Measurements from ENCODE around the gene ATP2A2.

ATP2A2 gene

GRCh38 chr12:110343114-110343513, 62.1 kb downstream of the ATP2A2 start:
- TF ChIP-seq, protein P1, sequence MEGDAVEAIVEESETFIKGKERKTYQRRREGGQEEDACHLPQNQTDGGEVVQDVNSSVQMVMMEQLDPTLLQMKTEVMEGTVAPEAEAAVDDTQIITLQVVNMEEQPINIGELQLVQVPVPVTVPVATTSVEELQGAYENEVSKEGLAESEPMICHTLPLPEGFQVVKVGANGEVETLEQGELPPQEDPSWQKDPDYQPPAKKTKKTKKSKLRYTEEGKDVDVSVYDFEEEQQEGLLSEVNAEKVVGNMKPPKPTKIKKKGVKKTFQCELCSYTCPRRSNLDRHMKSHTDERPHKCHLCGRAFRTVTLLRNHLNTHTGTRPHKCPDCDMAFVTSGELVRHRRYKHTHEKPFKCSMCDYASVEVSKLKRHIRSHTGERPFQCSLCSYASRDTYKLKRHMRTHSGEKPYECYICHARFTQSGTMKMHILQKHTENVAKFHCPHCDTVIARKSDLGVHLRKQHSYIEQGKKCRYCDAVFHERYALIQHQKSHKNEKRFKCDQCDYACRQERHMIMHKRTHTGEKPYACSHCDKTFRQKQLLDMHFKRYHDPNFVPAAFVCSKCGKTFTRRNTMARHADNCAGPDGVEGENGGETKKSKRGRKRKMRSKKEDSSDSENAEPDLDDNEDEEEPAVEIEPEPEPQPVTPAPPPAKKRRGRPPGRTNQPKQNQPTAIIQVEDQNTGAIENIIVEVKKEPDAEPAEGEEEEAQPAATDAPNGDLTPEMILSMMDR (IDR thresholded peaks at IDR 0.05), result no peak
- TF ChIP-seq ZFX (IDR thresholded peaks at IDR 0.05; ENCODE audit: borderline replicate concordance), result no peak
- H3K27ac ChIP-seq, result no peak overlapping the region

- TF ChIP-seq, protein P1 (IDR thresholded peaks at IDR 0.05), result no peak
- TF ChIP-seq ZFX (IDR thresholded peaks at IDR 0.05; ENCODE audit: borderline replicate concordance), result no peak
- H3K27ac ChIP-seq, result no peak overlapping the region; the same call in 1 of the 2 replicates
Observed at GRCh38 chr12:110343736-110344555, 62.9 kb downstream of the ATP2A2 start.

- peak overlapping the region; percentile 46 for H3K27ac ChIP-seq
- TF ChIP-seq, protein P1 (IDR thresholded peaks at IDR 0.05), result no peak
Observed at GRCh38 chr12:110344657-110345056, 63.6 kb downstream of the ATP2A2 start.

- peak overlapping the region; percentile 46 for H3K27ac ChIP-seq
- TF ChIP-seq ZFX (IDR thresholded peaks at IDR 0.05; ENCODE audit: borderline replicate concordance), result no peak
- TF ChIP-seq, protein P1 (IDR thresholded peaks at IDR 0.05), result no peak
Observed at GRCh38 chr12:110345176-110345661, 64.2 kb downstream of the ATP2A2 start.

GRCh38 chr12:110345963-110346362, 64.9 kb downstream of the ATP2A2 start:
- TF ChIP-seq, protein P1 (IDR thresholded peaks at IDR 0.05), result no peak
- TF ChIP-seq ZFX (IDR thresholded peaks at IDR 0.05; ENCODE audit: borderline replicate concordance), result no peak
- peak overlapping the region; percentile 46 for H3K27ac ChIP-seq

- H3K27ac ChIP-seq, result no peak overlapping the region
- no peak for TF ChIP-seq ZFX (IDR thresholded peaks at IDR 0.05; ENCODE audit: borderline replicate concordance)
- TF ChIP-seq, protein P1 (IDR thresholded peaks at IDR 0.05), result no peak
Observed at GRCh38 chr12:110347767-110348166, 66.7 kb downstream of the ATP2A2 start.

GRCh38 chr12:110348431-110349059, 67.5 kb downstream of the ATP2A2 start:
- no peak for TF ChIP-seq ZFX (IDR thresholded peaks at IDR 0.05; ENCODE audit: borderline replicate concordance)
- TF ChIP-seq, protein P1 (IDR thresholded peaks at IDR 0.05), result no peak
- peak overlapping the region; percentile 10; the same call in 1 of the 2 replicates for H3K27ac ChIP-seq
